ENCODE data around the gene RAPH1.

DNA sequence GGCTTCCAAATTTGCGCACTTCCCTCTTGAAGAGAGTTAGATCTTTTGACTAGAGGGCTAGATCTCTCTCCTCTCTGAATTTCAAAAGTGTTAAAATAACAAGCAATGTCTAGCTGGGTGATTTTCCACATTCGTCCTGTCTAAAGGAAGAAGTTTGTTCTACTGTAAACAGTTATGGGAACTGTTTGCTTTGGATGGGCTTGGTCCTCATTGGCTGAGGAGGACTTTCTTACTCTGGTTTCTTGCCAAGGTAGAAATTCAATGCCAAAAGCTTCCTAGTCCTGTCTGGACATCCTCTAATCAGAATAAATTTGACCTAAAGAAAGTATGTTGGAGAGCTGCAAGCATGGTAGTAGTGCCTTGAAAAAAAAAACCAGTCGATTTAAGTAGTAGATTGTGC, 47.4 kb upstream of the RAPH1 start:
- TF ChIP-seq CTCF (conservative IDR thresholded peaks at IDR 0.05) (no peak), ZFX (IDR thresholded peaks at IDR 0.05) (no peak)

Measured in C4-2B (cell line).